ENCODE data around the gene NIPA2.

NIPA2 gene

DNA sequence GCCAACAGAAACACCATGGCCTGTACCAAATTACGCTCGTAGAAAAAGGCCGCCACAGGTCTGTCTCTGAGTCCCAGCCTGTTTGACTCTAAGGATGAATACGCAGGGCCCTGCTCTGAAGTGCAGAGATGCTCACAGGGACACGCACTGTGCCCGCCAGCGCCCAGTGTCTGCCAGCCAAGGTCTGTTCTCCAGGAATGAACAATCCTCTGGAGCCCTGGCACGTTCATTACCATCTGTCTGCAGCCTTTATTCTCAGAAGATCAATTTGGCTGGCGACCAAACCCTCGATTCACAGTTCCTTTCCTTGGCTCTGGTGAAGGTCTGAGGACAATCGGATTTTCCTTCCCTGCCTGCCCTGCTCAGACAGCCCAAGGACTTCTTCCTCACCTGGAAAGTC is 66.3 kb downstream of the NIPA2 start:
- no peak for DNase-seq

DNA sequence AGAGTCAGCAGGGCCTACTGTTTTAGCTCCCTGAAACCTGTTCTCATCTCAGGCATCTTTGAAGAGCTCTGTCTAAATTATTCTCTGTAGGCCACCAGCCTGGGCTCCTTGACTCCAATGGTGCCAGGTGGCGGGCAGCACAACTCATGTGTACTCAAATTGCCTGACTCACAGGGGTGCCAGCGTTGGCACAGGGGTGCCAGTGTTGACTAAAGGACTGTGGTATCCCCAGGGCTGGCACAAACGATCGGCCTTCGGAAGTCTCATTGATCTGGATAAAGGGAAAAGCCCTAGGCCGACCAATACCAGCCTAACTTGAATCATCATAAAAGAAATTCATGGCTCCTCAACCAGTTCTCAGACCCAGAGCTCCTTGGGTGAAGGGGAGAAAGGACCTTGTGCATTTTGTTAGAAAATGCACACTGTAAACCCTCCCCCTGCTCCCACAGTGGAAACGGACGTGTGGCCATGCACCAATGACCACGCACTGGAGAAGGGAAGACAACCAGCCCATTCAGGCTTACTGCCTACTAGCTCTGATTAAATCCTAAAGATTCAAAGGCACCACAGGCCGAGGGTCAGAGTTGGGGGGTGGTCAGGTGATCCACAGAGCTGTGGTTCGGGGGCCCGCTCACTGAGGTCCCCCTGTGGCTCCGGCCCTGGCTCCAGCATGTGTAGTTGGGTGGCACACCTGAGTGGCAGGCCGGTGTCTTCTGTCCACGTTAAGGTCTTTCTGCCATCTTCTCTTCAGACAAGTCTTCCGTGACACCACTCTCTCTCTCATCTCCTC is 68.9 kb downstream of the NIPA2 start:
- no peak for DNase-seq

DNA sequence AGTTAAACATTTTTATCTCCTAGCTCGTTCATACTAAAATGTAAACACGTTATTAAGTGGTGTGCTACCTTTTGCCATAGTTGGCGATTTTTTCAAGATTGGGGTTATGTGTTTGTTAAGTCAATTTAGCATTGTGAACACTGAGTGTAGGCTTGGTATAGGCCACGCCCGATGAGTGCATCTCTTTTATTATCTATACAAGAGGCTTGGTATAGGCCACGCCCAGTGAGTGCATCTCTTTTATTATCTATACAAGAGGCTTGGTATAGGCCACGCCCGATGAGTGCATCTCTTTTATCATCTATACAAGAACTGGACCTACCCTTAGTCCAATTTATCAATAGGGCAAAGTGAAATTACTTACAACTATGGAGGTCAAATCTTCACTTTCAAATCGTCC is 70.4 kb downstream of the NIPA2 start:
- no peak for DNase-seq

DNA sequence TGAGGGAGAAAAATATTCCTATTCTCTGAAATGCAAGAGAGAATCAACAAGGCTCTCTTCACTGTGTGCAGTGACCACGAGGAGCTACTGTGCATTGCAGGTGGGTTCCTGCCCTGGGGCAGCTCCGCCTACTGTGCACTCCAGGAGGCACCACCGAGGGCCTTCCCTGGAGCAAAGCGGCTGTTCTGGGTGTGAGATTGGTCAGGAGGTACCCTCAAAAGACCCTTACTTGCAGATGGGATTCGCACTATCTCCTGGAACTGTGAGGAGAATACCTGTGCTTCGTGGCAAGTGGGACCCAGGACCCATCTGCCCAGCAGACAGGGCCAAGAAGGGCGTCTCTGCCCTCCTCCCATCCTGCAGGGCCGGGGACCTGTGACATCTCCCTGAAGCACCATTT is 72.8 kb downstream of the NIPA2 start:
- no peak for DNase-seq

DNA sequence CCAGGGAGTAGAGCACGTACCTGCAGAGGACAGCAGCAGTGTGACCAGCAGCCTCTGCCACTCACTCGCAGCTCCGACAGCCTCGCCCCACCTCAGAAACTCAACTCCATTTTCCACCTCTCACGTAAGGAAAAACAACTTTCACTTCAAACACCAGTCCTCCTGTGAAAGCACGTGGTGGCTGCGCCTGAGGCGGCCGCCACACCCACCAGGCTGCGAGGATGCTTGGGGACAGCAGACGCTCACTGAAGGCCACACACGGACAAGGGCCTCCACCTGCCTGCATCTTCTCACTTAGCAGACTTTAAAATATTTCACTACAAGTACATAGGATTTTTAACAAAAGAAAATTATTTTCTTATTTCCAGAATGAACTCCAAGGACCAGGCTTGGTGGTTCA is 73.8 kb downstream of the NIPA2 start:
- no peak for DNase-seq

DNA sequence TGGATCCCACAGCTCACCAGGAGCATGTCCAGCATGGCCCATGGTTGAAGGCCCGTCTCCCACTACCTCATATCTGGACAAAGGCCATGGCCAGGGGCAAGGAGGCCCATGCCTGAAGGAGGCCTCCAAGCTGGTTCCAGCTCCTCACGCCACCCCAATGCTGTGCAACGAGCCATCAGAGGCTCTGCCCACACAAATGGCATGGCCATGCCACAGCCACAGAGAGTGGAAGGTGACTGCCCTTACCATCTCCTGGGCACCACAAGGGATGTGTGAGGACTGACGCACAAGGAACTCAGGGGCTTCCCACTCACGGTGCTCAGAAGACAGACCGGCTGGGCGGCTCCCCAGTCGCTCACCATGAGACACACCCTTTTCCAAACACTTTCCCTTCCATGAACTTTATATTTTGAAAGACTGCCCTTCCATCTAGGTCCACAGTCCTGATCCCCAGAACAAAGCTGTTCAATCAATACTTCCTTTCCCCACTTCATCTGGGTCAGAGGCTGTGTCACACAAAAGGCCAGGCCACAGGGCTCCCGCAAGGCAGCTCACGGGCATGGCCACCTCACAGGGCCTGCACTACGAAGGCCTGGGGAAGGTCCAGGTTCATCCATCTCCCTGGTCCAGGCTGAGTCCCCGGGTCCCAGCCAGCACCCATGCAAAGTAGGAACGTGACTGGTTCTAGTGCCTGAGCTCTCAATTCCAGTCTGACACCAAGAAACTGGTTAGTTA is 75.3 kb downstream of the NIPA2 start:
- DNase-seq, result no peak

DNA sequence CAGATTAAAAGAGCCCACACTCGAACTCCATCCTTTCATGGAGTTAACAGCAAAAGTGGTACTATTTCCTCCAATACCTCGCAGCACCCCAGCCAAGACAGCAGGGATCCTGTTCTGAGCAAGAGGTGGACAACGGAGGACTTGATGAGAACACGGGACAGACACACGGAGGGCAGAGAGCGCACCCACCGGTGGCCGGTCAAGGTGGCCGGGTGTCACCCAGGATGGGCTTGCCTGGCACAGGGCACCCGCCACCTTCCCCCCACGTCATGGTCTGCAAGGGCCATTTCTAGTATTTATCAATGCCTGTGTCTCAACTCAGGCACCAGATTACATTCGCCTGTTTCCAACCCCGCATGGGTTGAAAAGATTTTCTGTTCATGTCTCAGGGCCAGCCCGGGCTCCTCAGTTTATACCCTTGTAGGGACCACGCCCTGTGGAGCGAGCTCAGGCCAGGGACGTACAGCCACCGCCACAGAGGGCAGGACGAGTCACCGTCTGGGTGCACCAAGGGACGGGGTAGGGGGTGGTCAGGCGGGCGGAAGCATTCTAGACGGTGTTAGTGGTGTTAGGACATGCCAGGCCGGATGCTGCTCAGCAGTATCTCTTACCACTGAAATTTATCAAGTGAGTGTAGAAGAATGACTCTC is 77.5 kb downstream of the NIPA2 start:
- no peak for DNase-seq

DNA sequence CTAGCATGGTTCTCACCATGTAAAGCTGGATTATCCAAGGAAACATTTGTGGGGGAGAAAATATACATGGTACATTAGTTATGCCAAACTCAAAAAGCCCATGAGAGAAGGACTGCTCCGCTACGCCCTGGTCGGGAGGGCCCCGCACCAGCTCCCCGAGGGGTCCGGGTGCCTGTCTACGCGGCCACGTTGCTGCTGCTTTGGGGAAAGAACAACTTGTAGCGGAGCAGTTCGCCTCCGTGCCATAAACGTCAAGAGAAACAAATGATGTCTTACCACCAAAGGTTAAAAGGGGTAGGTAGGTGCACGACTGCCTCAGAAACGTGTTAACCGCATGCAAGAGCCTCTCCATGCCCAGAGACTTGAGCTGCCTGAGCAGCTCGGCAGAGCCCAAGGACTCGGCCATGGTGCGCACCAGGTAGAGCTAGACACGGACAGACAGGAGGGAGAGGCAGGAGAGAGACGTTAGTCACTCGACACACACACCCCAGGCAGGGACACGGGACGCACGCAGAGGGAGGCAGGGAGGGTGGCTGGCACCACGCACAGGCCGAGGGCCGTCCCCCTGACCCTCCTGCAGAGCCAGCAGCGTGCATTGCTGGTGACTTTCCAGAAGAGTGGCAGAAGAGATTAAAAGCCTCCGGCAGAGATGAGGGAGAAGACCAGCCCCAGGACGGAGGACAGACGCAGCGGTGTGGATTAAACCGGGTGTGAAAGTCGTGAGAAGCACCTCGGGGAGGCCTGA is 78.3 kb downstream of the NIPA2 start:
- DNase-seq, result no peak

DNA sequence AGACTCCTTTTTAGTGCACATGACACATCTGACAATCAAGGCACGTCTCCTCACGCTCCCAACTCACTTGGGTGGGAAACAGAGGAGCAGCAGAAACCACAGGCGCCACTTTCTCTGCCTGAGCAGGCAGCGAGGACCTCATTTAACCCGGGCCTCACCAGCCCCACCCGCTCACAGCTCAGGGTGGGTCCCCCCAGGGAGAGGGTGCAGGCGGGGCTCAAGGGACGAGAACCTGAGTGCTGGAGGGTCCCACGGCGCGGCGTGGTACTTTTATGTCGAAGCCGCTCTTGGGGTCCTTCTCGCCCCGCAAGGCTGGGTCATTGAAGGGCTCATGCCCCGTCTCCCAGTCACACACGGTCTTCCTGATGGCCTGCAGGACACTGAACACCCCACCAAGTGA is 79.1 kb downstream of the NIPA2 start:
- DNase-seq, result no peak
